ENCODE measurements around the gene SPRY1. TPM values are rescaled to one million over a fixed set of nuclear protein-coding genes. Genes with fewer than 3 reads are reported as not detected.

SPRY1 gene
- total RNA-seq, 1 experiment from 2014 or later: 76.3 TPM

GRCh38 chr4:123421227-123421936, 24.8 kb downstream of the SPRY1 start:
- H3T11ph ChIP-seq (ENCODE audit: low read length): peak overlapping the region; percentile 10

More at GRCh38 chr4:123421227-123421936, 24.8 kb downstream of the SPRY1 start:
- Histone ChIP-seq H3K23ac (ENCODE audit: insufficient read length, low read depth, low read length) (no peak overlapping the region), H2BK20ac (ENCODE audit: low read depth, low read length, poor library complexity, severe bottlenecking) (no peak overlapping the region), H3K23me2 (ENCODE audit: insufficient read length, low read depth, low read length, poor library complexity, severe bottlenecking) (no peaks in the 10 kb centered on the region), H2AK5ac (ENCODE audit: insufficient read length, low read length) (no peak overlapping the region), H3K18ac (ENCODE audit: insufficient read length, low read depth, low read length) (no peak overlapping the region), H2BK12ac (ENCODE audit: insufficient read length, low read depth, low read length) (no peak overlapping the region), H4K20me1 (ENCODE audit: control insufficient read depth, insufficient read depth, insufficient read length) (no peaks in the 10 kb centered on the region), H2BK5ac (ENCODE audit: insufficient read length, low read length) (no peak overlapping the region), H4K5ac (ENCODE audit: insufficient read length, low read depth, low read length) (no peak overlapping the region), H3K4me2 (ENCODE audit: insufficient read depth, insufficient read length, low read length) (no peak overlapping the region), H3K14ac (ENCODE audit: insufficient read depth, low read length) (no peak overlapping the region), H2BK120ac (ENCODE audit: low read depth, low read length, poor library complexity, severe bottlenecking) (no peak overlapping the region), H3K27ac (ENCODE audit: insufficient read length, low read depth, low read length) (no peak overlapping the region), H4K91ac (ENCODE audit: insufficient read length, low read depth, low read length) (no peak overlapping the region), H3K9me3 (ENCODE audit: control insufficient read depth, low read depth, low read length) (no peaks in the 10 kb centered on the region), H3K4me1 (ENCODE audit: insufficient read depth, low read length) (peaks cover 2% of the 10 kb centered on the region), H3K4ac (ENCODE audit: low read depth, low read length) (no peak overlapping the region), H3K27me3 (ENCODE audit: insufficient read depth, low read length) (no peaks in the 10 kb centered on the region), H3K56ac (ENCODE audit: insufficient read length, low read depth, low read length) (no peak overlapping the region), H2AFZ (ENCODE audit: low read length) (no peak overlapping the region), H3K9ac (ENCODE audit: extremely low read depth, insufficient read length, low read length) (no peak overlapping the region), H2BK15ac (ENCODE audit: low read depth, low read length) (no peak overlapping the region), H4K8ac (replicated peaks; ENCODE audit: insufficient read length, low read depth, low read length) (no peak overlapping the region), H3K79me2 (ENCODE audit: insufficient read depth, low read length) (no peaks in the 10 kb centered on the region), H3K79me1 (ENCODE audit: insufficient read depth, low read depth, low read length, poor library complexity, severe bottlenecking) (no peaks in the 10 kb centered on the region)
- no peak for DNase-seq
- H3K27ac Mint-ChIP-seq: no peak overlapping the region
- TF ChIP-seq CTCF (conservative IDR thresholded peaks at IDR 0.05): no peak
- peaks cover 5% of the 10 kb centered on the region in 2 experiments; a peak in 4 of 5 replicates for H3K9me3 Mint-ChIP-seq
- no CpG with 5 or more reads among the region's 6 CpGs for WGBS (ENCODE audit: extremely low coverage, insufficient read length, low lambda C conversion rate)
- peaks cover 2 to 13% (median 3%) of the 10 kb centered on the region in 3 experiments; a peak in 3 of 7 replicates for H3K36me3 Mint-ChIP-seq (ENCODE audit: insufficient read depth in 1 of 3, low read depth in 3 of 3)
- no peak overlapping the region for H3K4me3 Mint-ChIP-seq
- H3K27me3 Mint-ChIP-seq (ENCODE audit: low read depth): no peaks in the 10 kb centered on the region
- H3K4me1 Mint-ChIP-seq: peaks cover 27 to 32% of the 10 kb centered on the region in 2 experiments

All from H9 (cell line).